ENCODE data around the gene EPG5.
"Not testable (repeated sequence)": the region's sequence is repeated elsewhere in the genome, so short reads cannot be mapped to it uniquely, and the experiment has no call there.

EPG5 gene

GRCh38 chr18:45976974-45977373 lies 9.8 kb upstream of the EPG5 start:
- DNase-seq, result no peak

DNA sequence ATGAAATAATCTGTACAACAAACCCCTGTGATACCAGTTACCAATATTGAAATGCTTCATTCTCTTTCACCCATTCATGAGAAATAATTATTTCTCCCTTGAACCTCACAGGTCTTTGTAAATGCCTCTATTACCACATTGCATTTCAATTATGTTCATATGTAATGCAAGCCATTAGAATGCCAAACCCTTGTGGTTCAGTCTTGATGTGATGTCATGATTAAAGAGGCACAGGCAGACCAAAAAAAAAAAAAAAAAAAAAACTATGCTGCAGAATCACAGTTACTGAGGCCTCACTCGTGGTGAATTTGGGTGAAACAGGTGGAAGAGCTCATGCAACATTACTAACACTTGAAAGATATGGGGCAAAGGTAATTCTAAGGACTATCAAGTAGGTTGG lies 9.4 kb upstream of the EPG5 start:
- DNase-seq, result no peak

DNA sequence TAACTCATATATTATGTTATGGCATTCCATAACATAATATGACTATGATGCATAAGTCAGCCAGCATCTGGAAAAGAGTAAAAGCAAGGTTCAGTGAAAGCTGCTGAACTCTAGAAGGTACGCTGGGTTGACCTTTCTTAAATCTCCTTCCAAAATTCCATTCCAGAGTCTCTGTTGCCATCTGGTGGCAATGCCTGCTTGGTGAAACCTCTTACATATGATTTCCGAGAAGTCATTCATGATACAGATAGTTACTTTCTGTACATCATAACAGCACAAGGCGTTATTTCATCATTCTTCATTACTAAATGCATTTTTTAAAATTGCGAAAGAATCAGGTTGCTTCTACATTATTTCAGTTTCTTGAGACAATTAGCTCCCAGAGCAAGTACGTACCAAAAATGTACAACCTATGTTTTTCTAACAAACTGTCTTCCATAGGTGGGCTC lies 7.0 kb upstream of the EPG5 start:
- peak; percentile 20 for DNase-seq

DNA sequence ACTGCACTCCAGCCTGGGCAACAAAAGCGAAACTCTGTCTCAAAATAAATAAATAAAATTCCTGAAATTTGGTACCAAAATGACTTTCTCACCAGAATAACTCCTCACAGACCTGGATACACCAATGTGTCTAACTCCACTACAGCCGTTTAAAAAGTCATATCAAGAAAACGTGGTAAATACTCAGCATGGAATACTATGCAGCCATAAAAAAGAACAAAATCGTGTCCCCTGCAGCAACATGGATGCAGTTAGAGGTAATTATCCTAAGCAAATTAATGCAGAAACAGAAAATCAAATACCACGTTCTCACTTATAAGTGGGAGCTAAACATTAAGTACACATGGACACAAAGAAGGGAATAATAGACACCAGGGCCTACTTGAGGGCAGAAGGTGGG lies 2.2 kb downstream of the EPG5 start:
- DNase-seq, result not testable (repeated sequence)

GRCh38 chr18:45962866-45963265 lies 4.3 kb downstream of the EPG5 start:
- no peak for DNase-seq

DNA sequence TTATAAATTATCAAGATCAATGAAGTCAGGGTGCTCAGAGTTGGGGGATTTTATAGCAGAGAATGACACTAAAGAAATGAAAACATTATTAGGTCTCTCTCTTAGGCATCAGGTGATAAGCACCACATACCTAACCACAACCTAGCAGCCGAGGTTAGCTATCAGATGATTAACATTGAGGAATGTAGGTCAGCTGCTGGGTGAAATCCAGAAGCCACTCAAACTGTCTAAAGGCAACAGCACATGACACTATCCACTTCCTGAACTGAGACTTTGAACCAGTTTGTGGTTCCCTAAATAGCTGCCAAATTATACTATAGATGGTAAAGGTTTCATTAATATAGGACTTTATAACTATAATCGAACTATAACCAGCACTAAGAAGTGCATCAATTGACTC lies 4.7 kb downstream of the EPG5 start:
- DNase-seq, result no peak

GRCh38 chr18:45959484-45959883 lies 7.6 kb downstream of the EPG5 start:
- not testable (repeated sequence) for DNase-seq

- DNase-seq, result no peak
These were observed 8.4 kb downstream of the EPG5 start for GRCh38 chr18:45958730-45959129.

DNA sequence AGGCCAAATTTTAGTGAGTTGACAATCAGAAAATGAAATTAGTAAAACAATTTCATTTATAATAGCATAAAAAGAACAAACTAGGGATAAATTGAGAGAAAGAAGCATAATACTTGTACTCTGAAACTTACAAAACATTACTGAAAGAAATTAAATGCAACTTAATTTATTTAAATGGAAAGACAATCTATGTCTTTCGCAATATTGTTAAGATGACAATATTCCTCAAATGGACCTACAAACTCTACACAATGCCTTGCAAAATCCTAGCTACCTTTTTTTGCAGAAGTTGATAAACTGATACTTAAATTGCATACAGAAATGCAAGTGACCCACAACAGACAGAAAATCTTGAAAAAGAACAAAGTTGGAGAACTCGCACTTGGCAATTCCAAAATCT lies 9.1 kb downstream of the EPG5 start:
- no peak for DNase-seq

DNA sequence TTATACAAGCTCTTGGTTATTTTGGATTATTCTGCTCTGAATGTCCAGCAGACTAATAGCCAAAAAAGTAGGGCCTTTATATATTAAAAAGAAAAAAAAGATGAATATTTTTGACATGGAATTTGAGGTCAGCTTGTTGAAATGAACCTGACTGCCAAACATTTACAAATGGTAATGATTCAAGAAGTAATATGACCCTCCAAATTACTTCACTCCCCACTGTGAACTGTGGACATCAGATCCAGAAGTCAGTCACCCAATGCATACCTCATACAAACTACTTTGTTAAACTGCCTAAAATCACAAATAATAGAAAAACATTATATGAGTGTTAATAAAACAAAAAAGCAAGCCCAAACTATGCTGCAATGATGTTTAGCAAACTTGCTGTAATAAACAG lies 10.0 kb downstream of the EPG5 start:
- DNase-seq, result no peak

- DNase-seq, result no peak
These were observed 12.8 kb downstream of the EPG5 start for GRCh38 chr18:45954070-45954934.

- no peak for DNase-seq
These were observed 16.0 kb downstream of the EPG5 start for GRCh38 chr18:45951016-45951714.

GRCh38 chr18:45945669-45946068 lies 21.5 kb downstream of the EPG5 start:
- no peak for DNase-seq

DNA sequence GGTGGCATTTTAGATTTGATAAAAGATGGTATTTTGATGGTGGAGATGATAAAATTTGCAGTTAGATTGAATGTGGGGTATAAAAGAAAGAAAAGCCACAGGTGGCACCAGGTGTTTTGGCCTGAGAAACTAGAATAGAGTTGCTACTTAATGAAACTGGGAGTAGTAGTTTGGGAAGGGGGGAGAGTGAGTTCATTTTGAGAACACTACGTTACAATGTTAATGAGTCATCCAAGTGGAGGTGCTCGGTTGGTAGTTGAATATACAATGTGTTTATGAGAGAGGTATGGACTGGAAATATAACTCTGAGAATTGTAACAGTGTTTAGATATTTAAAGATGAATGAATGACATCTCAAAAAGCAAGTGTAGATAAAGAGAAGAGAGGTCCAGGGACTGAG lies 26.4 kb downstream of the EPG5 start:
- DNase-seq, result no peak

GRCh38 chr18:45939236-45939635 lies 27.9 kb downstream of the EPG5 start:
- DNase-seq, result no peak

GRCh38 chr18:45938488-45938935 lies 28.6 kb downstream of the EPG5 start:
- no peak for DNase-seq

GRCh38 chr18:45935591-45936335 lies 31.4 kb downstream of the EPG5 start:
- DNase-seq, result no peak

GRCh38 chr18:45932708-45933107 lies 34.4 kb downstream of the EPG5 start:
- no peak for DNase-seq

DNA sequence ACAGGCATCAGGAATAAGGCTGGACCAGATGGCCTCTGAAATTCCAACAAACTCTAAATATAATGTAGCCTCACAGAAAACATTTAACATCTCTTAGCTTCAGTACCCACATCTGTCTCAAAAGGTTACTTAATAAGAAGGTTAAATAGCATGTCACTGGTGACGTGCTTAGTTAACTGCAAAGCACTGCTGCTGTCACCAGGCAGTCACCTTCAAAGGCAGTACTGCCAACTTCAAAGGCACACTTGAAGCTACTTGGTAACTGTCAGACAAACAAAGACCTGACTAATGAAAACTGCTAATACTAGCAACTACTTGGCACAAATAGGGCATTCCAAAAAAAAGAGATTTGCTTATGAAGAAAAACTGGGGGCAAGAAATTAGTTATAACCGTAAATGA lies 36.2 kb downstream of the EPG5 start:
- no peak for DNase-seq

DNA sequence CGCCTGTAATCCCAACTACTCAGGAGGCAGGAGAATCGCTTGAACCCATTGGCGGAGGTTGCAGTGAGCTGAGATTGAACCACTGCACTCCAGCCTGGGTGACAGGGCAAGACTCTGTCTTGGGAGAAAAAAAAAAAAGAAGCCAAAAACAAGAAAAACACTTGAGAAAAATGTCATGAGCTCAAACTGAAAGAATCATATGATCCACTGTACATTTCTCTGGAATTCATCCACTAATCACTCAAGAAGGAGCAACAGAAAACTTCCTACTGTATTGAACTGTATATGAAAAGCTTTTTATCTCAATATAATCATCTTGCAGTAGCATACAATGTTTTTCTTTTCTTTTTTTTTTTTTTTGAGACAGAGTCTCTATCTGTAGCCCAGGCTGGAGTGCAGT lies 40.4 kb downstream of the EPG5 start:
- DNase-seq, result no peak

DNA sequence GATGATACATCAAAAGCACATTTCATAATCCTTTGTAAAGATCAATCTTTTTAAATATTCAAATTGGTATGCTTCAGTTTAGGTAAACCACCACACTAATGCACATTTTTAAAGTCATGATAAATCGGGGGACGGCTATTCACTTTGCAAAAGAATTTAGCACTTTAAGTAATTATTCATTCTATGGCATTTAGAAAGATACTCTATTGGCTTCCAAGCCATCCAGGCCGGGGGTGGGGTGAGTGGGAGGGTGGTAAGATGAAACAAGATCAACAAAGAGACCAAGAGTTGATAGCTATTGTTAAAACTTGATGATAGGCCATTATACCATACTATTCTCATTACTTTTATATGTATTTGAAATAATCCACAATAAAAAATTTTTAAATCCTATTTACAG lies 41.0 kb downstream of the EPG5 start:
- DNase-seq, result no peak

DNA sequence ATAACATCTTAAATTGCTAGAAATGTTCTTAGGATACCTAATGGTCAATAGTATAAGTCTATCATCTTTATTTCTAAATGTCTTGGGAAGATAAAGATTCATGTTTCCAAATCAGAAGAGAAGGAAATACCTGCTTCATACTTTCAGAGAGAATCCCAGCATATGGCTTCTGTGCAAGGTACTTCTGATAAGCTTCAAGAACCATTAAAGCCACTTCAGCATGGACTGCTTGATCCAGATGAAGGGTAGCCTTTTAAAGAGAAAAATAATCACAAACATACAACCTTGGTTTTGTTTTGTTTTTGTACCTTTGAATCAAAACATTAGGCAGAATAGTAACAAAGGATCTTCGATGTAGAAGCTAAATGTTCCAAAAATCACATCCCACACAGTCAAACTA lies 44.0 kb downstream of the EPG5 start:
- peak; percentile 60 for DNase-seq

GRCh38 chr18:45920367-45920766 lies 46.8 kb downstream of the EPG5 start:
- peak; percentile 41 for DNase-seq

DNA sequence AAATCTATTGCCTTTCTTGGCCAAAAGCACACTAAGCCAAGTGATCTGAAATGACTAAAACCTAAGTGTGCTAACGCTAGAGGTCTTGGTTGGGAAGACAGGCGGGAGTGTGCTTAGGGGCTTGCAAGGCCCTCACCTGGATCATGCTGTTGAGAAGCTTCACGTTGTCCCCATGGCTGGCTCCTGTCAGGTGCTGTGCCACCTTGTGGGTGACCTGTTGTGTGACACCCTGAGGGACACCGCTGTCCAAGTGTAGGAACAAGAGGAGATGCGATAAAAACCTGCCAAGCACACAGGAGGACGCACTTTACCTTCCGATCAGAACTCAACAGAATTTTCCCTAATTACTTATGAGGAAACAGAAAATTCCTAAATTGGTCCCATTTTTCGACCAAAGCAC lies 50.8 kb downstream of the EPG5 start:
- DNase-seq, result no peak
